Endodermal cell (in vitro differentiated cells): ENCODE measurements around the gene TCTN1. TPM values are rescaled to one million over a fixed set of nuclear protein-coding genes. Genes with fewer than 3 reads are reported as not detected.

ENCODE experiments used
- DNase-seq: peaks from one replicate; pipeline ENCODE4 v3.0.0-alpha.2; 2017
- H3K27ac ChIP-seq: 2 replicates; pipeline ENCODE4 v1.5.1; 2013; ENCODE audit warnings: mild to moderate bottlenecking, low read depth, low read length, moderate library complexity
- H3K27me3 ChIP-seq: 2 replicates; pipeline ENCODE4 v1.6.1; 2013; ENCODE audit warnings: mild to moderate bottlenecking, low read length, moderate library complexity; ENCODE audit not compliant: insufficient read depth, control insufficient read depth, poor library complexity, severe bottlenecking
- H3K36me3 ChIP-seq: 2 replicates; pipeline ENCODE4 v1.7.0; 2013; ENCODE audit warnings: mild to moderate bottlenecking, low read length, moderate library complexity; ENCODE audit not compliant: control insufficient read depth, insufficient read depth
- H3K4me1 ChIP-seq: one replicate; pipeline ENCODE4 v1.7.0; 2013; ENCODE audit warnings: low read length; ENCODE audit not compliant: control insufficient read depth, insufficient read depth
- H3K4me3 ChIP-seq: 2 replicates; pipeline ENCODE4 v1.5.1; 2013; ENCODE audit warnings: mild to moderate bottlenecking, low read length, moderate library complexity
- H3K9ac ChIP-seq: 2 replicates; pipeline ENCODE4 v1.6.1; 2013; ENCODE audit warnings: mild to moderate bottlenecking, low read length, moderate library complexity; ENCODE audit not compliant: poor library complexity, severe bottlenecking; ENCODE audit errors: extremely low read depth
- H3K9me3 ChIP-seq: 2 replicates; pipeline ENCODE4 v1.6.1; 2013; ENCODE audit warnings: mild to moderate bottlenecking, low read length, moderate library complexity; ENCODE audit not compliant: control insufficient read depth
- H3K27ac Mint-ChIP-seq: 2 replicates; pipeline ENCODE4 v1.8.0; 2020; ENCODE audit warnings: mixed read lengths
- H3K27me3 Mint-ChIP-seq: 2 replicates; pipeline ENCODE4 v1.8.0; 2021; ENCODE audit warnings: mild to moderate bottlenecking, mixed read lengths; ENCODE audit not compliant: insufficient read depth
- H3K36me3 Mint-ChIP-seq: 2 replicates; pipeline ENCODE4 v1.8.0; 2020; ENCODE audit warnings: low read depth, mixed read lengths
- H3K4me1 Mint-ChIP-seq: 2 replicates; pipeline ENCODE4 v1.8.0; 2020; ENCODE audit warnings: mixed read lengths
- H3K4me3 Mint-ChIP-seq: 2 replicates; pipeline ENCODE4 v1.8.0; 2020; ENCODE audit warnings: mild to moderate bottlenecking, moderate library complexity, mixed read lengths
- H3K9me3 Mint-ChIP-seq: 2 replicates; pipeline ENCODE4 v1.8.0; 2020; ENCODE audit warnings: mild to moderate bottlenecking, mixed read lengths
- CTCF ChIP-seq: fragments of 200-600 bp; sonication (generic); conservative IDR thresholded peaks from 2 replicates; pipeline ENCODE4 v1.5.0; 2021; ENCODE audit warnings: antibody characterized with exemption, mild to moderate bottlenecking
- WGBS, 2 experiments: methylation state at CpG; one replicate each; pipeline versions ENCODE4 v1.1.5 to v1.1.7; 2013; ENCODE audit warnings: missing lambda C conversion rate in 2 of 2, mixed read lengths in 1 of 2; ENCODE audit not compliant: insufficient coverage in 1 of 2, insufficient read length in 1 of 2; 5-methylcytosine and 5-hydroxymethylcytosine counted together
- total RNA-seq, 2 donors: library from RNA; stranded (reverse); fragmentation: NEBNext Ultra II Directional in 1 of 2; extraction: Animal tissue kit (Norgen Biotek cat#: 25700) in 1 of 2; gene quantifications; 2 replicates in 1 of 2; 3 replicates in 1 of 2; pipeline ENCODE4 v1.2.1, GENCODE V29; 2021

The TCTN1 gene
- total RNA-seq, 2 donors from 2014 or later: 29.5 to 44.9 TPM

GRCh38 chr12:110677982-110678381 lies 64.1 kb downstream of the TCTN1 start:
- Mint-ChIP-seq H3K4me3 (no peak overlapping the region), H3K36me3 (peaks cover 12% of the 10 kb centered on the region), H3K27me3 (no peaks in the 10 kb centered on the region), H3K27ac (no peak overlapping the region), H3K9me3 (no peaks in the 10 kb centered on the region), H3K4me1 (peaks cover 5% of the 10 kb centered on the region)
- H3K9me3 ChIP-seq: no peaks in the 10 kb centered on the region
- H3K27ac ChIP-seq: no peak overlapping the region
- TF ChIP-seq CTCF: no peak
- no peak for DNase-seq
- H3K36me3 ChIP-seq: no peaks in the 10 kb centered on the region
- H3K4me3 ChIP-seq: no peak overlapping the region
- H3K27me3 ChIP-seq: no peaks in the 10 kb centered on the region
- no peaks in the 10 kb centered on the region for H3K4me1 ChIP-seq
- WGBS, 2 experiments: 93 to 100% methylated on average over 1 to 4 of the region's 4 CpGs
- no peak overlapping the region for H3K9ac ChIP-seq

- no peaks in the 10 kb centered on the region for H3K9me3 Mint-ChIP-seq
- no peak overlapping the region for H3K27ac Mint-ChIP-seq
- no peak for DNase-seq
- H3K36me3 Mint-ChIP-seq: peaks cover 7% of the 10 kb centered on the region
- WGBS, 2 experiments: 93 to 100% methylated on average over 7 to 8 of the region's 12 CpGs
- Histone ChIP-seq H3K4me1 (no peaks in the 10 kb centered on the region), H3K9ac (no peak overlapping the region), H3K27ac (no peak overlapping the region), H3K9me3 (no peaks in the 10 kb centered on the region), H3K36me3 (no peaks in the 10 kb centered on the region), H3K27me3 (no peaks in the 10 kb centered on the region), H3K4me3 (no peak overlapping the region)
- no peaks in the 10 kb centered on the region for H3K27me3 Mint-ChIP-seq
- H3K4me1 Mint-ChIP-seq: peaks cover 5% of the 10 kb centered on the region
- H3K4me3 Mint-ChIP-seq: no peak overlapping the region
- no peak for TF ChIP-seq CTCF
Measured at GRCh38 chr12:110679201-110679600, 65.3 kb downstream of the TCTN1 start.

DNA sequence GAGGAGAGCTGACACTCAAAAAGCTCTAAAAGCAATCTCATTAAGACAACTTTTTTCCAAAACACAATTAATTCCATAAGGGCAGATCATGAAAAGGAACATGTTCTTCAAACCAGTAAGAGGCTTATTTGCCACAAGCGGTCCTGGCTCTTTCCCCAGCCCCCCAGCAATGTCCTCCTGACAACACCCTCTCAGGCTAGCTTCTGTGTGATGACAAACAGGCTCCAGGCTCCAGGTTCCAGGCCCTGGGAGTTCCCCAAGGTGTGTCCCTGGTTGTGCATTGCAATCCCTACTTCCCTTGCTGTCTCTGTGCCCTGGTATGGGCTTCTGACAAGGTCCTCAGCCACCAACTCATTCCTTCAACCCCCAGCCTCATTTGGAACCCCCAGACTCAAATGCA lies 66.1 kb downstream of the TCTN1 start:
- no peak overlapping the region for H3K9ac ChIP-seq
- no peaks in the 10 kb centered on the region for H3K36me3 ChIP-seq
- no peak overlapping the region for H3K4me3 ChIP-seq
- peaks cover 1% of the 10 kb centered on the region for H3K9me3 Mint-ChIP-seq
- no peaks in the 10 kb centered on the region for H3K27me3 Mint-ChIP-seq
- 70 to 83% methylated on average over 1 of the region's 1 CpG for WGBS, 2 experiments
- no peak overlapping the region for H3K27ac ChIP-seq
- H3K27me3 ChIP-seq: no peaks in the 10 kb centered on the region
- H3K4me1 ChIP-seq: no peaks in the 10 kb centered on the region
- H3K9me3 ChIP-seq: no peaks in the 10 kb centered on the region
- H3K36me3 Mint-ChIP-seq: peaks cover 6% of the 10 kb centered on the region
- H3K4me1 Mint-ChIP-seq: peaks cover 8% of the 10 kb centered on the region
- no peak overlapping the region for H3K4me3 Mint-ChIP-seq
- no peak for DNase-seq
- H3K27ac Mint-ChIP-seq: no peak overlapping the region
- no peak for TF ChIP-seq CTCF
